Measurements from ENCODE around the gene KMT5C. TPM values are rescaled to one million over a fixed set of nuclear protein-coding genes. Genes with fewer than 3 reads are reported as not detected.

KMT5C gene
- total RNA-seq, 1 donor from 2014 or later, result 32.9 TPM

DNA sequence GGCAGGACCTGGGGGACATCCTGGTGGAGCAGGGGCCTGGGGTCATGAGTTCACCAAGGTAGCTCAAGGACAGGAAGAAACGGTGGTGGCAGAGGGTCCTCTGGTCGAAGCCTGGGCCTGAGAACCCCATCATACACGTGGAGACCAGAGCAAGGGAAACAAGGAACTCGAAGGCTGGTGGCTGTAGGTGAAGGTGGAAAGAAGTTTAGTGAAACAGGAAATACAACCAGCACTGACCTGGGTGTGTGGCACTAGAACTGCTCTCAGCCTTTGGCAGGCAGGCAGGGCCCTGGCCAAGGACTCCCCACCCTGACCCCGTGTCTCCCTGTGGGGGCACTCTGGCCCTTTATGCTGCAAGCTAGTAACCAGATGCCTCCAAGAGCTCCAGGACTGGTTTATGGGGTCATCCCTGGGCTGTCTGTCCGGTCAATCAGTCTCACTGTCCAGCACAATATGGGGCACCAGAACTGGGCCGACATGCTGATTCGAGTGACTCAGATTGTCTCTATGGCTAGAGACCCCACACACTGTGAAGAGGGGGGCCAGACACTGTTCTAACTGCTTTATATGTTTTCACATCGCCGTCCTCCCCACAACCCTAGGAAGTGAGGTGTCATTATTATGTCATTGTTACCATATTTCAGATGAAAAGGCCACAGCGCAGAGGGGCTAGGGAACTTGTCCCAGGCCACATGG lies 11.1 kb downstream of the KMT5C start:
- Mint-ChIP-seq H3K36me3 (no peaks in the 10 kb centered on the region), H3K27ac (no peak overlapping the region), H3K4me1 (ENCODE audit: unreplicated experiment) (peaks cover 9% of the 10 kb centered on the region), H3K9me3 (no peaks in the 10 kb centered on the region), H3K27me3 (peaks cover 47% of the 10 kb centered on the region), H3K4me3 (peak overlapping the region; percentile 41)
- TF ChIP-seq, protein P1, sequence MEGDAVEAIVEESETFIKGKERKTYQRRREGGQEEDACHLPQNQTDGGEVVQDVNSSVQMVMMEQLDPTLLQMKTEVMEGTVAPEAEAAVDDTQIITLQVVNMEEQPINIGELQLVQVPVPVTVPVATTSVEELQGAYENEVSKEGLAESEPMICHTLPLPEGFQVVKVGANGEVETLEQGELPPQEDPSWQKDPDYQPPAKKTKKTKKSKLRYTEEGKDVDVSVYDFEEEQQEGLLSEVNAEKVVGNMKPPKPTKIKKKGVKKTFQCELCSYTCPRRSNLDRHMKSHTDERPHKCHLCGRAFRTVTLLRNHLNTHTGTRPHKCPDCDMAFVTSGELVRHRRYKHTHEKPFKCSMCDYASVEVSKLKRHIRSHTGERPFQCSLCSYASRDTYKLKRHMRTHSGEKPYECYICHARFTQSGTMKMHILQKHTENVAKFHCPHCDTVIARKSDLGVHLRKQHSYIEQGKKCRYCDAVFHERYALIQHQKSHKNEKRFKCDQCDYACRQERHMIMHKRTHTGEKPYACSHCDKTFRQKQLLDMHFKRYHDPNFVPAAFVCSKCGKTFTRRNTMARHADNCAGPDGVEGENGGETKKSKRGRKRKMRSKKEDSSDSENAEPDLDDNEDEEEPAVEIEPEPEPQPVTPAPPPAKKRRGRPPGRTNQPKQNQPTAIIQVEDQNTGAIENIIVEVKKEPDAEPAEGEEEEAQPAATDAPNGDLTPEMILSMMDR (conservative IDR thresholded peaks at IDR 0.05), result no peak
- DNase-seq (ENCODE audit: extremely low spot score, unreplicated experiment), result no peak

GRCh38 chr19:55352040-55352439 lies 12.4 kb downstream of the KMT5C start:
- H3K27me3 Mint-ChIP-seq, result peaks cover 60% of the 10 kb centered on the region

DNA sequence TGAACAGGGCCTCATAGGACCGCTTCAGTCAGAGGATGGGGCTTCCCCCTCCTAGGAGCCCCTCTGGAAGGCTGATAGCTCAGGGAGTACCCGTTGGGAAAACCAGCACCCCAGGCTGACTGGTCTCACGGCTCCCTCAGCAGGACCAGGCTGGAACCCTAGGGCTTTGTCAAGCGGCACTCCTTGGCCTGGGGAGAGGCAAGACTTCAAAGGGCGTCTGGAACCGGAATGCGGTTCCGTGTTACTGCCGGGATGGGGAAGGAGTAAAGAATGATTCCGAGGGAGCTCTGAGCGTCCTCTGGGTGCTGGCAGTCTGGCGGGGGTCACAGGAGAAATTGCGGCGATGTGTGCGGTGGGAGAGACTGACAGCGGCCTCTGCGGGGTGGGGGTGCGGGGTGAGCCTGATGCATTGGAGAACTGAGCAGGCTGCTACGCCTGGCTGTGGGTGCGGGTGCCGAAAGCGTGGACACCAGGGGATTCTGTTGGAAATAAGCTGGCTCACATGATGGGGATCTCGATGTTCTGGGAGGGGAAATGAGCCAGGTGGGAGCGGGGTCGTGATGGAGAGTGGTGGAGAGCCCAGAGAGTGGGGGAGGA lies 13.0 kb downstream of the KMT5C start:
- no peak overlapping the region for H3K27ac Mint-ChIP-seq

More at GRCh38 chr19:55352040-55352439, 12.4 kb downstream of the KMT5C start:
- H3K4me1 Mint-ChIP-seq (ENCODE audit: unreplicated experiment), result peaks cover 9% of the 10 kb centered on the region
- no peak for DNase-seq (ENCODE audit: extremely low spot score, unreplicated experiment)
- no peak overlapping the region for H3K4me3 Mint-ChIP-seq
- TF ChIP-seq, protein P1 (conservative IDR thresholded peaks at IDR 0.05), result no peak
- no peaks in the 10 kb centered on the region for H3K36me3 Mint-ChIP-seq
- no peaks in the 10 kb centered on the region for H3K9me3 Mint-ChIP-seq
- no peak overlapping the region for H3K27ac Mint-ChIP-seq

GRCh38 chr19:55353356-55353802 lies 13.7 kb downstream of the KMT5C start:
- TF ChIP-seq, protein P1 (conservative IDR thresholded peaks at IDR 0.05), result no peak
- Mint-ChIP-seq H3K27me3 (peaks cover 72% of the 10 kb centered on the region), H3K4me3 (peak overlapping the region; percentile 79), H3K36me3 (no peaks in the 10 kb centered on the region), H3K27ac (no peak overlapping the region), H3K4me1 (ENCODE audit: unreplicated experiment) (peaks cover 7% of the 10 kb centered on the region), H3K9me3 (no peaks in the 10 kb centered on the region)
- no peak for DNase-seq (ENCODE audit: extremely low spot score, unreplicated experiment)

More for the DNA sequence above, 13.0 kb downstream of the KMT5C start:
- Mint-ChIP-seq H3K9me3 (no peaks in the 10 kb centered on the region), H3K36me3 (no peaks in the 10 kb centered on the region), H3K27me3 (peaks cover 66% of the 10 kb centered on the region), H3K4me3 (peak overlapping the region; percentile 79), H3K4me1 (ENCODE audit: unreplicated experiment) (peaks cover 12% of the 10 kb centered on the region)
- TF ChIP-seq, protein P1 (conservative IDR thresholded peaks at IDR 0.05), result no peak
- no peak for DNase-seq (ENCODE audit: extremely low spot score, unreplicated experiment)

DNA sequence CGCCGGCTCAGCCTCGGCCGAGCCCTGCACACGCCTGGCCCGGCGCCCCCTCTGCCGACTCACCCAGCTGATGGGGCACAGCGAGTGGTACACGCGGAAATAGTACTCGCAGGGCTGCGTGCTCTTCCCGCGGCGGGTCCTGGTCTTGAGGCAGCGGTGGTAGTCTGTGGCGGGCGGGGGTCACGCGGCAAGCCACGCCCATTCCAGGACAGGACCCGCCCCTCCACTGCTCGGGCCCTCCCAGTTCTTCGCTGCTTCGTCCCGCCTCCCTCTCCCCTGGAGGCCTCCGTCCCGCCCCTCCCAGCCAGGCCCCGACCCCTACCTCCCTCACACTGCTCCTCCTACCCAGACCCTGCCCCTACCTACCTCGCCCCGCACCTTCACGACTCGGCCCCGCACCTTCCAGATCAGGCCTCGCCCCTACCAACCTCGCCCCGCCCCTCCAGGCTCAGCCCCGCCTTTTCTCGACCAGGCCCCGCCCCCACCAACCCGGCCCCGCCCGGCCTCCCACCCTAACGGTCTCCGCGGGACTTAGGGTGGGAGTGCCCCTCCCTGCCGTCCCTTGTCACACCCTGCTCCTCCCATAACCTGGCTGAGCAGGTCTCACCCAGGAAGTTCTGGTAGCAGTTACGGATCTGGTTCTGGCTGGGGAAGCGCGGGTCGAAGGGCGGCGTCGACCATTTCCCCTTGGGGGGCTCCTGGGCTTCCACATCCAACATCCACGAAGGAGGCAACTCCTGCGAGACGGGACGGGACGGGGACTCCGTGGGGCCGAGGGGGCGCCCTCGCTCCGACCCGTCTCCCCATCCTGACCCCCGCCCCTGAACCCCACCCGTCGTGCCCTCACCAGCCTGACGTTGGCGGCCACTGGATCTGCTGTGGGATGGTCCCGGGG lies 14.4 kb downstream of the KMT5C start:
- Mint-ChIP-seq H3K4me3 (peak overlapping the region; percentile 79), H3K4me1 (ENCODE audit: unreplicated experiment) (peaks cover 7% of the 10 kb centered on the region), H3K27me3 (peaks cover 72% of the 10 kb centered on the region), H3K9me3 (no peaks in the 10 kb centered on the region), H3K27ac (no peak overlapping the region), H3K36me3 (no peaks in the 10 kb centered on the region)
- peak; percentile 75 for DNase-seq (ENCODE audit: extremely low spot score, unreplicated experiment)
- TF ChIP-seq, protein P1 (conservative IDR thresholded peaks at IDR 0.05), result no peak

Data from type B pancreatic cell (in vitro differentiated cells).